ENCODE measurements around the gene SNED1.

Gene SNED1

DNA sequence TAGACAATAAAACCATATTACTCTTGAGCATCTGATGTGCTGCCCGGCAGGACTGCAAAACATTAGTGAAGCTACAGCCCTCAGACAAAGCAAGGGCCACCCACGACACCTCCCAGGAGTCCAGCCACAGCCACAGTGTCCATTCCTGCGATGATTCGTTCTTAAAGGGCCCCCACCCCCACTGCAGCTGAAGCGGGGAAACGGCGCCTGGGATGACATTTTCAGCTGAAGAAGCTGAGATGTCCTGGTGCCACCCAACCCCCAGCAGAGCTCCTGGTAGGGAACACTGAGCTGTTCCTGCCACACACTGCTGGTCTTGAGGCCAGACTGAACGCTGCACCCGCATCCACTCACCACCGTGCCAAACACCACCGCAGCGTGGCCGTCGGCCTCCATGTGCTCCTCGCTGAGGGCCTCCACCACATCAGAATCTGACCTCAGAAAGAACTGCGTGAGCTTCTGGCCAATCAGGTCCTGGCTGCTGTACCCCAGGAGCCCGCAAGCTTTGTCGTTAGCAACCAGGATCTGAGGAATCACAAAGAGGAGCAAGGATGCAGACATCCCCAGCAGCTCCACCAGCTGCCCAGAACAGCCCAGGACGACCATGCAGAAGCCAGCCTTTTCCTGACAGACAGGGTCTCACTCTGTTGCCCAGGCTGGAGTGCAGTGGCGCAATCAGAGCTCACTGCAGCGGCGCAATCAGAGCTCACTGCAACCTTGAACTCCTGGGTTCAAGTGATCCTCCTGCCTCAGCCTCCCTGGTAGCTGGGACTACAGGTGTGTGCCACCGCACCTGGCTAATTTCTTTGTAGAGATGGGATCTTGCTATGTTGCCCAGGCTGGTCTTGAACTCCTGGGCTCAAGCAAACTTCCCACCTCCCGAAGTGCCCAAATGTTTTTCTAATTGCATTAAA, 141.4 kb downstream of the SNED1 start:
- Histone ChIP-seq H3K4me3 (ENCODE audit: low read depth, low read length) (no peak overlapping the region), H3K79me2 (ENCODE audit: control insufficient read depth, insufficient read depth, low read length, unreplicated experiment) (no peaks in the 10 kb centered on the region), H3K27ac (ENCODE audit: low read depth, low read length) (no peak overlapping the region), H3K4me1 (ENCODE audit: control insufficient read depth, insufficient read depth, low read length, unreplicated experiment) (no peaks in the 10 kb centered on the region), H3K36me3 (ENCODE audit: insufficient read depth, low read length) (no peaks in the 10 kb centered on the region), H2AFZ (ENCODE audit: low read length, unreplicated experiment) (no peak overlapping the region), H3K27me3 (ENCODE audit: insufficient read depth, low read length) (no peaks in the 10 kb centered on the region)

DNA sequence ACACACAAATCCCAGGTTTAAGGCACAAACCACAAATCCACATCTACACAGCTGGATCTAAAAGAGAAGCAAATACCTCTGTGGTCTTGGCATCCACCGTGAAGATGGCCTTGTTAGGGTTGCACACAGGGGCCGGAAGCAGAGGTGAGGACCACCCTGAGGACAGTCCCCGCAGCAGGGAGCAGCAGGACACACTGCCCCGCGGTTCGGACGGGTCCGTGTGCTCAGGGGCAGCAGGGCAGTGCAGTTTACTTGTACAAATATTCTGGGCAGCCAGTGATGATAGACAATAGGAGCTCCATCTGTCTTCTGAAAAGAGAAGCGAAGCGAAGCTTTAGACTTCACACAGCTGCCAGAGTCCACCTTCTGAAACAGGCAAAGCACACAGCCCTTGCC, 142.0 kb downstream of the SNED1 start:
- no peak overlapping the region for H3K4me3 ChIP-seq (ENCODE audit: low read depth, low read length)
- H3K4me1 ChIP-seq (ENCODE audit: control insufficient read depth, insufficient read depth, low read length, unreplicated experiment), result no peaks in the 10 kb centered on the region
- H2AFZ ChIP-seq (ENCODE audit: low read length, unreplicated experiment), result no peak overlapping the region
- H3K27ac ChIP-seq (ENCODE audit: low read depth, low read length), result no peak overlapping the region
- no peaks in the 10 kb centered on the region for H3K36me3 ChIP-seq (ENCODE audit: insufficient read depth, low read length)
- no peaks in the 10 kb centered on the region for H3K27me3 ChIP-seq (ENCODE audit: insufficient read depth, low read length)
- H3K79me2 ChIP-seq (ENCODE audit: control insufficient read depth, insufficient read depth, low read length, unreplicated experiment), result no peaks in the 10 kb centered on the region

DNA sequence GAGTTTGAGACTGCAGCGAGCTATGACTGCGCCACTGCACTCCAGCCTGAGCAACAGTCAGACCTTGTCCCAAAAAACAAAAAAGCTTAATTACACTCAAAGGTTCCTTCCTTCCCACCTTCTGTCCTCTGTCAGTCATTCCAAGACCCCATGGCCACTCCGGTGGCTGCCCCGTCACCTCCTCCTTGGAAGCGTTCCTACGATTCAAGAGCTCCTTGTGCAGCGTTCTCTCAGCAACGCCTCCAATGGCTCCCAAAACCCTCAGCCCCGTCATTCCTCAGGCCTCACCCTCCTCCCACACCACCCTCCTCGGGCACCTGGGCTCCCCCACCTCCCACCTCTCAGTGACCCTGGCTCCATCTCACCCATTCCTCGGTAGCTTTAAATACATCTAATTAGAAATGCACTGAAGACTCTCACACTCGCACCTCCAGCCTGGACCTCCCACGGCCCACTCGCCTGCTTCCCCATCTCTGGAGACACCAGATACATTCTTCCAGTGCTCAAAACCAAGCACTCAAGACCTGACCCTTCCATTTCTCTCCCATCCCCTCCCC, 142.9 kb downstream of the SNED1 start:
- Histone ChIP-seq H3K4me3 (ENCODE audit: low read depth, low read length) (no peak overlapping the region), H3K4me1 (ENCODE audit: control insufficient read depth, insufficient read depth, low read length, unreplicated experiment) (no peaks in the 10 kb centered on the region), H2AFZ (ENCODE audit: low read length, unreplicated experiment) (no peak overlapping the region), H3K27me3 (ENCODE audit: insufficient read depth, low read length) (no peaks in the 10 kb centered on the region), H3K36me3 (ENCODE audit: insufficient read depth, low read length) (no peaks in the 10 kb centered on the region), H3K79me2 (ENCODE audit: control insufficient read depth, insufficient read depth, low read length, unreplicated experiment) (no peaks in the 10 kb centered on the region), H3K27ac (ENCODE audit: low read depth, low read length) (no peak overlapping the region)

DNA sequence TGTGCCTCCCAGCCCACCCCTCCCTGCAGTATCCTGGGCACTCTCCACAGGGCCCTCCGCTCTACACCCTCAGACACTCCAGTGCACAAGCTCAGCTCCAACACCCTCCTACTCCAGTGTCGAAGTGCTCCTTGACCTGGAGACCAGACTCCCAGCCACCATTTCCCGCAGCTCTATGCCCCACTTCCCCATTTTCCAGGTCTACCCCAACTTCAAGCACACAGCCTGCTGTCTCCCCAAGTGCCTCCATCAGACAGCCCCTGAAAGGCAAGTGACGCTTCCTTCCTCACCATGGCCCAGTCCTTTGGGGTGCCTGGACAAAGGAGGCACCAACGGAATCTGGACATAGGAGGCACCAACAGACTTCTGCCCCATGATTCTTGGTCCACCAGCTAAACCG, 143.6 kb downstream of the SNED1 start:
- Histone ChIP-seq H3K79me2 (ENCODE audit: control insufficient read depth, insufficient read depth, low read length, unreplicated experiment) (no peaks in the 10 kb centered on the region), H3K27ac (ENCODE audit: low read depth, low read length) (no peak overlapping the region), H2AFZ (ENCODE audit: low read length, unreplicated experiment) (no peak overlapping the region), H3K36me3 (ENCODE audit: insufficient read depth, low read length) (no peaks in the 10 kb centered on the region), H3K4me1 (ENCODE audit: control insufficient read depth, insufficient read depth, low read length, unreplicated experiment) (no peaks in the 10 kb centered on the region), H3K27me3 (ENCODE audit: insufficient read depth, low read length) (no peaks in the 10 kb centered on the region), H3K4me3 (ENCODE audit: low read depth, low read length) (no peak overlapping the region)

DNA sequence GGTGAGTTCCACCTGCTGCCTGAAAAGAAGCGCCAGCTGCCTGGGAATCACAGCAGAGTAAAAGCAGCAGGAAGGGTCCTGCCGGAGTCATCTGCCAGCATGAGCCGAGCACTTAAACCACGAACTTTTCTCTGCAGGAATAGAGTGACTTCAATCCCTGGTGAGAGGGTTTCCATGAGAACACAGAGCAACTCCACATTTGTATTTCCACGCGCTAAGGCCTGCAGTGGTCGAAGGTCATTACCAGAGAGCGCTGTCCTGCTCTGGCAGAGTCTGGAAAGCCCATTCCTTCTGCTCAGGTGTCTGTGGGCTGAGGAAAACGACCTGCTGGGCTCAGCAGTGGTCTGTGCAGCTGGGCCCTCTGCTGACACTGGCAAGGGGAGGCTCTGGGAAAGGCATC, 144.2 kb downstream of the SNED1 start:
- H3K79me2 ChIP-seq (ENCODE audit: control insufficient read depth, insufficient read depth, low read length, unreplicated experiment), result no peaks in the 10 kb centered on the region
- H3K27ac ChIP-seq (ENCODE audit: low read depth, low read length), result no peak overlapping the region
- H3K36me3 ChIP-seq (ENCODE audit: insufficient read depth, low read length), result no peaks in the 10 kb centered on the region

More for the DNA sequence above, 144.2 kb downstream of the SNED1 start:
- H2AFZ ChIP-seq (ENCODE audit: low read length, unreplicated experiment), result no peak overlapping the region
- no peaks in the 10 kb centered on the region for H3K27me3 ChIP-seq (ENCODE audit: insufficient read depth, low read length)
- H3K4me3 ChIP-seq (ENCODE audit: low read depth, low read length), result no peak overlapping the region
- no peaks in the 10 kb centered on the region for H3K4me1 ChIP-seq (ENCODE audit: control insufficient read depth, insufficient read depth, low read length, unreplicated experiment)

Data from ACC112 (cell line).